ENCODE data around the gene RNF207. TPM values are rescaled to one million over a fixed set of nuclear protein-coding genes. Genes with fewer than 3 reads are reported as not detected.

The RNF207 gene, protein sequence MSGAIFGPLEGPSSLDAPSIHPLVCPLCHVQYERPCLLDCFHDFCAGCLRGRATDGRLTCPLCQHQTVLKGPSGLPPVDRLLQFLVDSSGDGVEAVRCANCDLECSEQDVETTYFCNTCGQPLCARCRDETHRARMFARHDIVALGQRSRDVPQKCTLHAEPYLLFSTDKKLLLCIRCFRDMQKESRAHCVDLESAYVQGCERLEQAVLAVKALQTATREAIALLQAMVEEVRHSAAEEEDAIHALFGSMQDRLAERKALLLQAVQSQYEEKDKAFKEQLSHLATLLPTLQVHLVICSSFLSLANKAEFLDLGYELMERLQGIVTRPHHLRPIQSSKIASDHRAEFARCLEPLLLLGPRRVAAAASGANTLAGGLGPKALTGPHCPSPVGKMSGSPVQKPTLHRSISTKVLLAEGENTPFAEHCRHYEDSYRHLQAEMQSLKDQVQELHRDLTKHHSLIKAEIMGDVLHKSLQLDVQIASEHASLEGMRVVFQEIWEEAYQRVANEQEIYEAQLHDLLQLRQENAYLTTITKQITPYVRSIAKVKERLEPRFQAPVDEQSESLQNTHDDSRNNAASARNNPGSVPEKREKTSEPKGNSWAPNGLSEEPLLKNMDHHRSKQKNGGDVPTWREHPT
- 7.2 and 13.1 TPM in 2 replicates for total RNA-seq

GRCh38 chr1:6205849-6206519 is at the start of gene RNF207:
TSS of gene RNF207 (plus strand) at chr1:6206119. CDS start at chr1:6206536, 417 bp downstream.

DNA sequence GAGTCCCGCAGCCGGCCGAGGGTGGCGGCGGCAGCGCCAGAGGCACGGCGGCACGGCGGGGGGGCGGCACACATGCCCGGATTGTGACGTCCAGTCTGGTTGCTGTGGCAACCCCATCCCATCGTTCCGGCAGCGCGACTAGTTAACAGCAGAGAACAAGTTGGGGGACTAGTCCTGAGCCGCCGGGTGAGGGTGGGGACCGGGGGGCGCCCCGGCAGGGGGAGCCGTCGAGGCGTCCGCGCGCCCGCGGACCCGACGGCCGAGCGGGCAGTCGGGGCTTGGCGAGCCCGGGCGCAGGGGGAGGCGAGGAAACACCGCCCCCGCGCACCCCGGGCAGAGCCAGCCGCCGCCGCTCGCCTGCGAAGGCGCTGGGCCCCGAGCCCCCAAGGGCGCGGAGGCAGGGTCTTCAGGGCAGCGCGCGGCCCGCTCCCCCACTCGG is 25.6 kb upstream of the RNF207 start, which contains the start of gene CHD5:
Gene CHD5, minus strand, starts transcription at position 54 of the 439 bp plus-strand sequence. CDS start 298 bp downstream, outside the sequence.

GRCh38 chr1:6199298-6200187 is 6.4 kb upstream of the RNF207 start, which contains the start of gene RPL22:
TSS of gene RPL22 (minus strand) at chr1:6199595. CDS start at chr1:6199573, 22 bp downstream.

GRCh38 chr1:6243993-6244392 is 38.1 kb downstream of the RNF207 start, which contains the start of gene HES3:
TSS of gene HES3 (plus strand) at chr1:6244179. CDS start at chr1:6244366, 187 bp downstream.

DNA sequence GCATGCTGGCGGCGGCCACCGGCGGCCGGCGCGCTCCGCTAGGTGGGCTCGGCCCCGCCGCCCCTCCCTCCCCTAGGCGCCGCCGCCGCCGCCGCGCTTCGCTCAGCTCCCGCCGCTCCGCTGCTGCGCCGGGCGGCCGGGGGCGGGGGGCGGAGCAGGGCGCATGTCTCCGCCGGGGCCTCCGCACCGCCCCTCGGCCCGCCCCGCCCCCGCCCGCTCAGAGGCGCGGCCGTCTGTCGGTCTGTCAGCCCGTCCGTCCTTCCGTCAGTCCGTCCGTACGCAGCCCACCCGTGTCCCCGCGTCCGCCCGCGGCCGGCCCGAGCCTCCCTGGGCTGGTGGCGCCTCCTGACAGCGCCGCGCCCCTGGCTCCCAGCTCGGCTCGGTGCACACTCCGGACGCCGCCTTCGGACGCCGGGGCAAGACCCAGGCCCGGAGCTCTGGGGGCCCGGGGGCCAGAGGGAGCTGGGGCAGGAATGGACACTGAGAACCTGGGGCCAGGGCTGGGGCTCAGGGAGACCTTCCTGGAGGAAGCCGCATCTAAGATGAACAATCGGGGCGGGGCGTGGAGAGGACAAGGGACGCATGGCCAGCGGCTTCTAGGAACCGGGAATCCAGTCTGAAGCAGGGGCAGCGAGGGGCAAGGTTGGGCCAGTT is 55.2 kb downstream of the RNF207 start, which contains the start of gene GPR153:
Gene GPR153, minus strand, starts transcription at position 138 of the 654 bp plus-strand sequence. CDS start 6,193 bp downstream, outside the sequence.

Other genes with a start within 250 kb of the RNF207 start
- 4.4 and 4.9 TPM in 2 replicates for gene NPHP4, start 213.7 kb upstream of the RNF207 start, total RNA-seq
- 2.0 and 2.7 TPM in 2 replicates for gene KCNAB2, start 160.2 kb upstream of the RNF207 start, total RNA-seq
- gene CHD5, start 25.8 kb upstream of the RNF207 start, total RNA-seq: 0.50 TPM in 1 of 2 replicates, not detected in the other
- 72.4 and 90.3 TPM in 2 replicates for gene RPL22, start 6.5 kb upstream of the RNF207 start, total RNA-seq
- 80.0 and 83.1 TPM in 2 replicates for gene ICMT, start 29.8 kb downstream of the RNF207 start, total RNA-seq
- gene HES3, start 38.1 kb downstream of the RNF207 start, total RNA-seq: not detected in 2 replicates
- gene GPR153, start 55.0 kb downstream of the RNF207 start, total RNA-seq: 3.0 and 3.4 TPM in 2 replicates
- 82.7 and 105 TPM in 2 replicates for gene ACOT7, start 187.6 kb downstream of the RNF207 start, total RNA-seq
- gene HES2, start 213.8 kb downstream of the RNF207 start, total RNA-seq: under 0.01 and 0.15 TPM in 2 replicates
- under 0.01 TPM in 1 of 2 replicates, not detected in the other for gene ESPN, start 218.7 kb downstream of the RNF207 start, total RNA-seq